ENCODE measurements around the gene MAP3K1. TPM values are rescaled to one million over a fixed set of nuclear protein-coding genes. Genes with fewer than 3 reads are reported as not detected.
A peak's percentile ranks its signal among the peaks of the same experiment; 100 is the strongest.
"Not testable (repeated sequence)": the region's sequence is repeated elsewhere in the genome, so short reads cannot be mapped to it uniquely, and the experiment has no call there.

Gene MAP3K1
- 6.0 and 7.7 TPM in 2 replicates for polyA plus RNA-seq (2014; cell fraction: cytosol; rRNA removed)
- polyA plus RNA-seq (2014; cell fraction: nucleus; rRNA removed) = 6.1 and 6.8 TPM in 2 replicates

- peak; percentile 70 for DNase-seq (ENCODE audit: low spot score)
Measured at GRCh38 chr5:56814963-56815657, at the start of gene MAP3K1. MAP3K1 (plus strand) TSS chr5:56815549; CDS start chr5:56815574, 25 bp downstream.

- DNase-seq (ENCODE audit: low spot score) = no peak
Measured at GRCh38 chr5:56766926-56767325, 48.4 kb upstream of the MAP3K1 start.

GRCh38 chr5:56769875-56770604 is 45.3 kb upstream of the MAP3K1 start:
- DNase-seq (ENCODE audit: low spot score) = no peak

GRCh38 chr5:56772767-56773166 is 42.6 kb upstream of the MAP3K1 start:
- no peak for DNase-seq (ENCODE audit: low spot score)

- DNase-seq (ENCODE audit: low spot score) = no peak
Measured at GRCh38 chr5:56774957-56775356, 40.4 kb upstream of the MAP3K1 start.

- DNase-seq (ENCODE audit: low spot score) = not testable (repeated sequence)
Measured at GRCh38 chr5:56776212-56776846, 39.0 kb upstream of the MAP3K1 start.

GRCh38 chr5:56783261-56783660 is 32.1 kb upstream of the MAP3K1 start:
- DNase-seq (ENCODE audit: low spot score) = no peak

- no peak for DNase-seq (ENCODE audit: low spot score)
Measured at GRCh38 chr5:56786346-56786745, 29.0 kb upstream of the MAP3K1 start.

GRCh38 chr5:56791396-56791795 is 24.0 kb upstream of the MAP3K1 start:
- no peak for DNase-seq (ENCODE audit: low spot score)

GRCh38 chr5:56798521-56798920 is 16.8 kb upstream of the MAP3K1 start:
- no peak for DNase-seq (ENCODE audit: low spot score)

- no peak for DNase-seq (ENCODE audit: low spot score)
Measured at GRCh38 chr5:56800186-56800585, 15.2 kb upstream of the MAP3K1 start.

GRCh38 chr5:56801256-56801655 is 14.1 kb upstream of the MAP3K1 start:
- DNase-seq (ENCODE audit: low spot score) = no peak

GRCh38 chr5:56802205-56802604 is 13.1 kb upstream of the MAP3K1 start:
- DNase-seq (ENCODE audit: low spot score) = no peak

GRCh38 chr5:56803025-56803424 is 12.3 kb upstream of the MAP3K1 start:
- DNase-seq (ENCODE audit: low spot score) = no peak

GRCh38 chr5:56803894-56804293 is 11.5 kb upstream of the MAP3K1 start:
- DNase-seq (ENCODE audit: low spot score) = no peak

GRCh38 chr5:56807679-56808078 is 7.7 kb upstream of the MAP3K1 start:
- no peak for DNase-seq (ENCODE audit: low spot score)

- DNase-seq (ENCODE audit: low spot score) = no peak
Measured at GRCh38 chr5:56808211-56808610, 7.1 kb upstream of the MAP3K1 start.

- DNase-seq (ENCODE audit: low spot score) = no peak
Measured at GRCh38 chr5:56810826-56811225, 4.5 kb upstream of the MAP3K1 start.

- peak; percentile 31 for DNase-seq (ENCODE audit: low spot score)
Measured at GRCh38 chr5:56812110-56812509, 3.2 kb upstream of the MAP3K1 start.

- no peak for DNase-seq (ENCODE audit: low spot score)
Measured at GRCh38 chr5:56813302-56813701, 2.0 kb upstream of the MAP3K1 start.

GRCh38 chr5:56814361-56814962 is 887 bp upstream of the MAP3K1 start:
- no peak for DNase-seq (ENCODE audit: low spot score)
